ENCODE results near the gene RFC3. TPM values are rescaled to one million over a fixed set of nuclear protein-coding genes. Genes with fewer than 3 reads are reported as not detected.
A peak's percentile ranks its signal among the peaks of the same experiment; 100 is the strongest.

The RFC3 gene
- total and polyA plus RNA-seq, 2 of the 13 experiments (the other 11 are each of a cell fraction or from before 2014, with no cell fraction given) = 16.0 to 55.7 TPM

GRCh38 chr13:33873251-33873908 is 55.4 kb downstream of the RFC3 start (continued):
- TF ChIP-seq PAXIP1 (CRISPR knock-in tag; conservative IDR thresholded peaks at IDR 0.05) (peak; percentile 97), ZSCAN21 (CRISPR knock-in tag; IDR thresholded peaks at IDR 0.05; ENCODE audit: borderline replicate concordance) (no peak), FUBP1 (CRISPR knock-in tag; IDR thresholded peaks at IDR 0.05; ENCODE audit: borderline replicate concordance) (no peak), ZNF737 (CRISPR knock-in tag; IDR thresholded peaks at IDR 0.05; ENCODE audit: borderline replicate concordance) (no peak), HNF4A (CRISPR knock-in tag; IDR thresholded peaks at IDR 0.05) (peak; percentile 85), HBP1 (CRISPR knock-in tag; IDR thresholded peaks at IDR 0.05; ENCODE audit: low read depth) (no peak), ZNF788 (CRISPR knock-in tag; IDR thresholded peaks at IDR 0.05; ENCODE audit: borderline replicate concordance) (no peak), ZEB1 (IDR thresholded peaks at IDR 0.05; ENCODE audit: insufficient replicate concordance, low read depth) (no peak), KDM4B (CRISPR knock-in tag; IDR thresholded peaks at IDR 0.05) (no peak), GLI4 (CRISPR knock-in tag; IDR thresholded peaks at IDR 0.05; ENCODE audit: borderline replicate concordance) (no peak), KLF6 (CRISPR knock-in tag; IDR thresholded peaks at IDR 0.05) (no peak), YY1 (IDR thresholded peaks at IDR 0.05; ENCODE audit: insufficient read depth, insufficient replicate concordance, low read depth, low read length) (no peak), SUZ12 (IDR thresholded peaks at IDR 0.05; ENCODE audit: low read depth, low read length) (no peak), ZFX (CRISPR knock-in tag; IDR thresholded peaks at IDR 0.05; ENCODE audit: low read depth) (peak; percentile 32; the same call in 1 of the 2 replicates), CREB1 (IDR thresholded peaks at IDR 0.05) (no peak), CREB1 (CRISPR knock-in tag; IDR thresholded peaks at IDR 0.05) (0 out of 2 replicates have a peak, but pooled peaks have one; percentile 27)
